ENCODE results near the gene GAL3ST2. TPM values are rescaled to one million over a fixed set of nuclear protein-coding genes. Genes with fewer than 3 reads are reported as not detected.

Gene GAL3ST2
- polyA plus RNA-seq, 1 experiment = not detected

DNA sequence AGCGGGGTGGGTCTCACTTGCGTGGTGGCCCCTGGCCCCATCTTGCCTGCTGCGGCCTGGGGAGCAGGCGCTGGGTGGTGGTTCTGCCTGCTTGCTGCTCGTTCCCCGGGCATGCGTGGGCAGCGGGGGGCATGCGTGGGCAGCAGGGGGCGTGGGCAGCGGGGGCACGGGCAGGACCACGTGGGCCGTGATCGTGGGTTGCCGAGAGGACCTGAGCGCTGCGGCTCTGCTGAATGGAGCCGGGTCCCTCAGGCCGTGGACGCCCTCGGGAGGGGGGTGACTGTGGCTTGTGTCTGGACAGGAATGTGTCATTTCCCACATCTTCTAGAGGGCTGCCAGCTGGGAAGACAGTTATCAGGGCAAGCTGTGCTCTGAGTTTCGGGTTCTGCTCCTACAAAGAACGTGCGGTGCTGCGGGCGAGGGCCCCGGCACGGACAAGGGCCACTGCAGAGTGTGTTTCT lies 8.3 kb upstream of the GAL3ST2 start:
- Histone ChIP-seq H3K27me3 (ENCODE audit: control insufficient read depth, insufficient read depth, low read length) (no peaks in the 10 kb centered on the region; the same call in 1 of the 2 replicates), H3K36me3 (ENCODE audit: control insufficient read depth, insufficient read depth, low read length) (peaks cover 4% of the 10 kb centered on the region; the same call in 1 of the 2 replicates), H3K4me3 (ENCODE audit: low read depth, low read length) (no peak overlapping the region)
- ChIA-PET CTCF (no interaction called here), POLR2A (no interaction called here)
- TF ChIP-seq, protein P1, sequence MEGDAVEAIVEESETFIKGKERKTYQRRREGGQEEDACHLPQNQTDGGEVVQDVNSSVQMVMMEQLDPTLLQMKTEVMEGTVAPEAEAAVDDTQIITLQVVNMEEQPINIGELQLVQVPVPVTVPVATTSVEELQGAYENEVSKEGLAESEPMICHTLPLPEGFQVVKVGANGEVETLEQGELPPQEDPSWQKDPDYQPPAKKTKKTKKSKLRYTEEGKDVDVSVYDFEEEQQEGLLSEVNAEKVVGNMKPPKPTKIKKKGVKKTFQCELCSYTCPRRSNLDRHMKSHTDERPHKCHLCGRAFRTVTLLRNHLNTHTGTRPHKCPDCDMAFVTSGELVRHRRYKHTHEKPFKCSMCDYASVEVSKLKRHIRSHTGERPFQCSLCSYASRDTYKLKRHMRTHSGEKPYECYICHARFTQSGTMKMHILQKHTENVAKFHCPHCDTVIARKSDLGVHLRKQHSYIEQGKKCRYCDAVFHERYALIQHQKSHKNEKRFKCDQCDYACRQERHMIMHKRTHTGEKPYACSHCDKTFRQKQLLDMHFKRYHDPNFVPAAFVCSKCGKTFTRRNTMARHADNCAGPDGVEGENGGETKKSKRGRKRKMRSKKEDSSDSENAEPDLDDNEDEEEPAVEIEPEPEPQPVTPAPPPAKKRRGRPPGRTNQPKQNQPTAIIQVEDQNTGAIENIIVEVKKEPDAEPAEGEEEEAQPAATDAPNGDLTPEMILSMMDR (IDR thresholded peaks at IDR 0.05; ENCODE audit: insufficient read depth, low read depth, low read length) = no peak
- no peak for DNase-seq (ENCODE audit: low read depth)

GRCh38 chr2:241768850-241769249 lies 7.8 kb upstream of the GAL3ST2 start:
- ChIA-PET POLR2A (no interaction called here), CTCF (no interaction called here)
- Histone ChIP-seq H3K4me3 (ENCODE audit: low read depth, low read length) (no peak overlapping the region), H3K36me3 (ENCODE audit: control insufficient read depth, insufficient read depth, low read length) (peaks cover 4% of the 10 kb centered on the region; the same call in 1 of the 2 replicates), H3K27me3 (ENCODE audit: control insufficient read depth, insufficient read depth, low read length) (no peaks in the 10 kb centered on the region; the same call in 1 of the 2 replicates)
- no peak for DNase-seq (ENCODE audit: low read depth)
- TF ChIP-seq, protein P1 (IDR thresholded peaks at IDR 0.05; ENCODE audit: insufficient read depth, low read depth, low read length) = no peak

GRCh38 chr2:241769819-241770184 lies 6.8 kb upstream of the GAL3ST2 start:
- H3K4me3 ChIP-seq (ENCODE audit: low read depth, low read length) = no peak overlapping the region
- ChIA-PET CTCF (no interaction called here), POLR2A (no interaction called here)

GRCh38 chr2:241770185-241770935 lies 6.3 kb upstream of the GAL3ST2 start:
- ChIA-PET POLR2A (no interaction called here), CTCF (no interaction called here)
- TF ChIP-seq, protein P1 (IDR thresholded peaks at IDR 0.05; ENCODE audit: insufficient read depth, low read depth, low read length) = no peak
- H3K27me3 ChIP-seq (ENCODE audit: control insufficient read depth, insufficient read depth, low read length) = no peaks in the 10 kb centered on the region; the same call in 1 of the 2 replicates
- no peaks in the 10 kb centered on the region for H3K36me3 ChIP-seq (ENCODE audit: control insufficient read depth, insufficient read depth, low read length)
- no peak overlapping the region for H3K4me3 ChIP-seq (ENCODE audit: low read depth, low read length)
- DNase-seq (ENCODE audit: low read depth) = no peak

More at GRCh38 chr2:241769819-241770184, 6.8 kb upstream of the GAL3ST2 start:
- Histone ChIP-seq H3K36me3 (ENCODE audit: control insufficient read depth, insufficient read depth, low read length) (no peaks in the 10 kb centered on the region), H3K27me3 (ENCODE audit: control insufficient read depth, insufficient read depth, low read length) (no peaks in the 10 kb centered on the region; the same call in 1 of the 2 replicates)
- no peak for DNase-seq (ENCODE audit: low read depth)
- TF ChIP-seq, protein P1 (IDR thresholded peaks at IDR 0.05; ENCODE audit: insufficient read depth, low read depth, low read length) = no peak

- ChIA-PET CTCF (no interaction called here), POLR2A (no interaction called here)
- Histone ChIP-seq H3K4me3 (ENCODE audit: low read depth, low read length) (no peak overlapping the region), H3K27me3 (ENCODE audit: control insufficient read depth, insufficient read depth, low read length) (no peaks in the 10 kb centered on the region; the same call in 1 of the 2 replicates), H3K36me3 (ENCODE audit: control insufficient read depth, insufficient read depth, low read length) (no peaks in the 10 kb centered on the region)
- TF ChIP-seq, protein P1 (IDR thresholded peaks at IDR 0.05; ENCODE audit: insufficient read depth, low read depth, low read length) = no peak
- no peak for DNase-seq (ENCODE audit: low read depth)
These were observed 5.7 kb upstream of the GAL3ST2 start for GRCh38 chr2:241770936-241771285.

All from BJ (cell line).